Measurements from ENCODE around the gene ZGRF1.
"Not testable (repeated sequence)": the region's sequence is repeated elsewhere in the genome, so short reads cannot be mapped to it uniquely, and the experiment has no call there.

ZGRF1 gene

DNA sequence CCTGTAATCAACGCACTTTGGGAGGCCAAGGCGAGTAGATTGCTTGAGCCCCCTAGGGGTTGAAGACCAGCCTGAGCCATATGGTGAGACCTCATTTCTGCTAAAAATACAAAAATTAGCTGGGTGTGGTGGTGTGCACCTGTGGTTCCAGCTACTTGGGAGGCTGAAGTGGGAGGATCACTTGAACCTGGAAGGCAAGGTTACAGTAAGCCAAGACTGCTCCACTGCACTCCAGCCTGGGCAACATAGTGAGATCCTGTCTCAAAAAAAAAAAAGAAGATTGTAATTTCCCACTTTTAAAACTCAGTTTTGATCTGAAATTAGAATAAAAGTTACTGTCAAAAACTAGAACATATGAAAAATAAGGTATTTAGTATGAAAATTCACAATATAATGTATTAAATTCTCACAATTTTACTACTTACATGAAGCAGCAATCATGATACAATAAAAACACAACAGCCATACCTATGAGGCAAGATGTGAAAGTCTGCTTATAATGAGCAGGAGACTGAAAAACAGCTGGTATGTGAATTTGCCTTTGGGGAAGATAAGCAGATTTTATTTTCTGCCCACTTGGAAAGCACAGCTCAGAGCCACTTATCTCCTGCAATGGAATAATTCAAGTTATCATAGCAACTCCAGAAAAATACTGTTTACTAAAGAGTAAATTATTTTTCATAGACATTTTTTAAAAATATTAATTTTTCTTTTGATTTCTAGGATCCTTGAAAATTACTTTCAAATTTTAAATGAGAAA lies 50.6 kb downstream of the ZGRF1 start:
- Histone ChIP-seq H3K9me3 (ENCODE audit: control insufficient read depth, low read depth, low read length) (no peaks in the 10 kb centered on the region), H3K4me1 (ENCODE audit: control insufficient read depth, low read depth, low read length) (no peaks in the 10 kb centered on the region), H3K9ac (ENCODE audit: low read length) (no peak overlapping the region), H3K4me3 (ENCODE audit: low read length) (no peak overlapping the region), H3K27ac (ENCODE audit: low read length) (no peak overlapping the region), H3K36me3 (ENCODE audit: control insufficient read depth, low read depth, low read length) (peaks cover 35% of the 10 kb centered on the region), H3K27me3 (ENCODE audit: control insufficient read depth, insufficient read depth, low read length) (no peaks in the 10 kb centered on the region)

DNA sequence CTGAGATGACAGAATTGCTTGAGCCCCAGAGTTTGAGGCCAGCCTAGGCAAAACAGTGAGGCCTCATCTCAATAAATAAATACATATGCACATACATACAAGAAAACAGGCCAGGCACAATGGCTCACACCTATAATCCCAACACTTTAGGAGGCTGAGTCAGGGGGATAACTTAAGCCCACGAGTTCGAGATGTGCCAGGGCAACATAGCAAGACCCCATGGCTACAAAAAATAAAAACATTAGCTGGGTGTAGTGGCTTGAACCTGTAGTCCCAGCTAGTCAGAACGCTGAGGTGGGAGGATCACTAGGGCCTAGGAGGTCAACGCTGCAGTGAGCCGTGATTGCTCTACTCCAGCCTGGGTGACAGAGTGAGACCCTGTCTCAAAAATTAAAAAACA lies 69.2 kb downstream of the ZGRF1 start:
- Histone ChIP-seq H3K27ac (ENCODE audit: low read length) (no peak overlapping the region), H3K4me1 (ENCODE audit: control insufficient read depth, low read depth, low read length) (no peaks in the 10 kb centered on the region), H3K27me3 (ENCODE audit: control insufficient read depth, insufficient read depth, low read length) (no peaks in the 10 kb centered on the region), H3K36me3 (ENCODE audit: control insufficient read depth, low read depth, low read length) (no peaks in the 10 kb centered on the region), H3K4me3 (ENCODE audit: low read length) (no peak overlapping the region), H3K9ac (ENCODE audit: low read length) (no peak overlapping the region), H3K9me3 (ENCODE audit: control insufficient read depth, low read depth, low read length) (no peaks in the 10 kb centered on the region)

DNA sequence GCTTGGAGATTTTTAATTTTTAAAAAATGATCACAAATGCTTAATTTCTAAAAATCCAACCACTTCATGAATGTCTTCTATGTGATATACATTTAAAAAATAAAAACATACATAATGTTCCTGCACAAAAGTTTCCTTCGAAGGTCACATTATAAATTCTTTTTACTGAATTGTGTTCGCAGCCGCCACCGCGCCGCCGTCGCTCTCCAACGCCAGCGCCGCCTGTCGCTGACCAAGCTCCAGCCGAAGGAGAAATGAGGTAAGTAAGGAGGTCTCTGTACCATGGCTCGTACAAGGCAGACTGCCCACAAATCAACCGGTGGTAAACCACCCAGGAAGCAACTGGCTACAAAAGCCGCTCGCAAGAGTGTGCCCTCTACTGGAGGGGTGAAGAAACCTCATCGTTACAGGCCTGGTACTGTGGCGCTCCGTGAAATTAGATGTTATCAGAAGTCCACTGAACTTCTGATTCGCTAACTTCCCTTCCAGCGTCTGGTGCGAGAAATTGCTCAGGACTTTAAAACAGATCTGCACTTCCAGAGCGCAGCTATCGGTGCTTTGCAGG lies 71.9 kb downstream of the ZGRF1 start:
- Histone ChIP-seq H3K36me3 (ENCODE audit: control insufficient read depth, low read depth, low read length) (no peaks in the 10 kb centered on the region), H3K9me3 (ENCODE audit: control insufficient read depth, low read depth, low read length) (no peaks in the 10 kb centered on the region), H3K9ac (ENCODE audit: low read length) (no peak overlapping the region), H3K4me3 (ENCODE audit: low read length) (no peak overlapping the region), H3K27me3 (ENCODE audit: control insufficient read depth, insufficient read depth, low read length) (no peaks in the 10 kb centered on the region), H3K4me1 (ENCODE audit: control insufficient read depth, low read depth, low read length) (no peaks in the 10 kb centered on the region), H3K27ac (ENCODE audit: low read length) (no peak overlapping the region)

DNA sequence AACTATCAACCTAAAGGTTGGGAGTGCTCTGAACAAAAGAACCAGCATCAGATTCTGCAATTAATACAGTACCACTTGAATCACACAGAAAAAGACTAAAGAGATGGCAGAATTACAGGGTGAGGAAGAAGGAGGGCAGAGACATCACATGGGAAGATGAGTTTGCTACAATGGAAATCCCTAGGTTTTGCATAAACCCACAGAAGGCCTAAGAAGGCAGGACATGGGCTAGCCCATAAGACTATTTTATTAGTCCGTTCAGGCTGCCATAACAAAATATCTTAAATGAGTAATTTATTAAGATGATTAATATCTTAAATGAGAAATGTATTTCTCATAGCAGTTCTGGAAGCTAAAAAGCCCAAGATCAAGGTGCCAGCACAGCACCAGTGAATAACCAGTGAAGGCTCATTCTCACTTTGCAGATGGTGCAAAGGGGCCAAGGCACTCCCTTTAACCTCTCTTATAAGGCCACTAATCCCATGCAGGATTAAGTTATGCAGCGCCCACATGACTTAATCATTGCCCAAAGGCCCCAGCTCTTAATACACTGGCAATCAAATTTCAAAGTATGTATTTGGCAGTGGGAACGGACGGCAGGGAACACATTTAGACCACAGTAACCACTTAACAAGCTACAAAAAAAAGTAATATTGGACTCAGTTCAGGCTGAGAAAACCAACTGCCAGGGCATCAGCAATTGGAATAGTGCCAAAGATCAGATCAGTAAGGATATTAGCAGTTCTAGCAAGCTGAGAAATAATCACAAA lies 73.1 kb downstream of the ZGRF1 start:
- Histone ChIP-seq H3K36me3 (ENCODE audit: control insufficient read depth, low read depth, low read length) (no peaks in the 10 kb centered on the region), H3K4me3 (ENCODE audit: low read length) (no peak overlapping the region), H3K9ac (ENCODE audit: low read length) (no peak overlapping the region), H3K9me3 (ENCODE audit: control insufficient read depth, low read depth, low read length) (no peaks in the 10 kb centered on the region), H3K27ac (ENCODE audit: low read length) (no peak overlapping the region), H3K27me3 (ENCODE audit: control insufficient read depth, insufficient read depth, low read length) (no peaks in the 10 kb centered on the region), H3K4me1 (ENCODE audit: control insufficient read depth, low read depth, low read length) (no peaks in the 10 kb centered on the region)

DNA sequence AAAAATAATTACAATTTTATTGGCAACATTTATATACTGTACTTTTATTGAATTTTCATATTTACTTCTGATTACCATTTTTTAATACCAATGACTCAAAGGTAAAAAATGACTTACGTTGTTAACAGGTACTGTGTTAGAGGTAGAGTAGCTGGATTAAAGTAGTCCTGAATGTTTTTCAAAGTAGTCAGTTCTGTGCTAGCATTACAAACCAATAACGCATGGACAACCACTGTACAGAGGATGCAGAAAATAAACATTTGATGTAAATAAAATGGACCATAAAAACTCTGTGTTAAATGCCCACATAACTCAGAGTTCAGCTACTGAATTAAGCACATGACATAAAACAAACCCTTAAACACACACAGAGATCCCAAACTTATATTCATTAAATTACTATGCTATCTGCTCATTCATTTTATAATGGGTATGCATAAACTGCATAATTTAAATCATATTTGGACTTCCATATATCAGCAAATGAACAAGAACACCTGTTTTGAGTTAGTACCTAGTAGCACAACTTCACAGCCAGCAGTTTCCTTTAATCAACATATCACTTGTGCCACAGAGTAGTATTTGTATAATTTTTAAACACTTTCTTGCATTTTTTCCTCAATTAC lies 74.3 kb downstream of the ZGRF1 start:
- Histone ChIP-seq H3K4me1 (ENCODE audit: control insufficient read depth, low read depth, low read length) (peaks cover 6% of the 10 kb centered on the region), H3K4me3 (ENCODE audit: low read length) (no peak overlapping the region), H3K27me3 (ENCODE audit: control insufficient read depth, insufficient read depth, low read length) (no peaks in the 10 kb centered on the region), H3K27ac (ENCODE audit: low read length) (no peak overlapping the region), H3K9me3 (ENCODE audit: control insufficient read depth, low read depth, low read length) (no peaks in the 10 kb centered on the region), H3K36me3 (ENCODE audit: control insufficient read depth, low read depth, low read length) (no peaks in the 10 kb centered on the region), H3K9ac (ENCODE audit: low read length) (no peak overlapping the region)

DNA sequence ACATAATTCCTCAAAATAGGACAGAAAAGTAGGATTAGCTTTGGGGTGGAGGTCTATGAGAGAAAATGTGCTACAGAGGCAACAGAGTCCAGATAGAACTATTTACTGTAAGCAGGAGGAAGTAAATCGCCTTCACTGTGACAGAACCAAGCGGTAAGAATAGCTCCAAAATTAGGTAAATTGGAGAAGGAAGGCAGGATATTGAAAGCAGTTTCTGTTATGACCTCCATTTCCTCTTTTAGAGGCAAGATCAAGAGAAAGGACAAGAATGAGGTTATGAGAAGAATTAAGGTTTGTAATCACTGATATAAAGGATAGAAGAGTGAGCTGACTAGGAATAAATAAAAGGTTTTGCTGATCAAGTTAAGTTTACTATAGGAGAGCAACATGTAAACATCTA lies 76.6 kb downstream of the ZGRF1 start:
- H3K27me3 ChIP-seq (ENCODE audit: control insufficient read depth, insufficient read depth, low read length): no peaks in the 10 kb centered on the region
- peaks cover 6% of the 10 kb centered on the region for H3K4me1 ChIP-seq (ENCODE audit: control insufficient read depth, low read depth, low read length)
- H3K36me3 ChIP-seq (ENCODE audit: control insufficient read depth, low read depth, low read length): no peaks in the 10 kb centered on the region
- no peak overlapping the region for H3K4me3 ChIP-seq (ENCODE audit: low read length)
- no peak overlapping the region for H3K9ac ChIP-seq (ENCODE audit: low read length)
- H3K9me3 ChIP-seq (ENCODE audit: control insufficient read depth, low read depth, low read length): no peaks in the 10 kb centered on the region
- no peak overlapping the region for H3K27ac ChIP-seq (ENCODE audit: low read length)

DNA sequence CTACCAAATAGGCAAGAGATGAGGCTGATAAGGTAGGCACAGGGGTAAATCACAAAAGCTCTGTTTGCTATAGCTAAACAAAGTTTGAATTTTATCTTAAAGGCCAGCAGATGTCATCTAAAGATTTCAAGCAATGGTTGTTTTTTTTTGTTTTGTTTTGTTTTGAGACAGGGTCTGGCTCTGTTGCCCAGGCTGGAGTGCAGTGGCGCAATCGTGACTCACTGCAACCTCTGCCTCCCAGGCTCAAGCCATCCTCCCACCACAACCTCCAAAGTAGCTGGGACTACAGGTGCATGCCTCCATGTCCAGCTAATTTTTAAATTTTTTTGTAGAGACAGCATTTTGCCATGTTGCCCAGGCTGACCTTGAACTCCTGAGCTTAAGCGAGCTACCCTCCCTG lies 77.7 kb downstream of the ZGRF1 start:
- no peak overlapping the region for H3K27ac ChIP-seq (ENCODE audit: low read length)
- H3K9me3 ChIP-seq (ENCODE audit: control insufficient read depth, low read depth, low read length): no peaks in the 10 kb centered on the region
- no peak overlapping the region for H3K4me3 ChIP-seq (ENCODE audit: low read length)
- H3K9ac ChIP-seq (ENCODE audit: low read length): no peak overlapping the region
- no peaks in the 10 kb centered on the region for H3K27me3 ChIP-seq (ENCODE audit: control insufficient read depth, insufficient read depth, low read length)
- peaks cover 6% of the 10 kb centered on the region for H3K4me1 ChIP-seq (ENCODE audit: control insufficient read depth, low read depth, low read length)
- H3K36me3 ChIP-seq (ENCODE audit: control insufficient read depth, low read depth, low read length): no peaks in the 10 kb centered on the region

DNA sequence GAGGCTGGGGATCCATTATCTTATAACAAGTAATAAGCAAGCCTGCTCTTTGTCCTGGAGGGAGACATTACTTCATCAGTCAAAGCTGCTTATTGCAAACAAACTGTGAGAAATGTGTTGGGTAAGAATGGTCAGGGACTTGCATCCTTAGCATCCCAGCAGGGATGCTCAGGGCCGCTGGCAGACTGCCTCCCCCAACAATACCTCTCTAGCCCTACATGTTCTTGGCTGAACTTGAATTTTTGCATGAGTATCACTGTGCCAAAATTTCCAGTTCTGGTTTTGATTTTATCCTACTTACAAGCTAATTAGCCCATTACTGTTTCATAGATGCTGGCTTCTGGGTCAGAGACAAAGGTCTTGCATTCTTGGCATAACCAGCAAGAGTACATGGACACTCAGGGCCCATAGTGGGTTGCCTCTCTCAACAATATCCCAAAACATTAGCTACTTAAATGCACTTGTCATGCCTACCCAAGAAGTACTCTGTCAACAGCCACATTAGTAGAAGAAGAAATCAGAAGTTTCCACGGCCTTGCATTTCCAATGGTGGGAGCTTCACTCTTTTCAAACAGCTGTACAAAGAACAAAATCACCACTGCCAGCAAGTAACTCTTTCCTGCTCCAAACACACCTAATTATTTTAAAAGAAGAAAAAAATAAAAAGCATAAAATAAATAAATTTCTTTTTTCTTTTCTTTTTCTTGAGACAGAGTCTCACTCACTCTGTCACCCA lies 78.9 kb downstream of the ZGRF1 start:
- Histone ChIP-seq H3K27ac (ENCODE audit: low read length) (no peak overlapping the region), H3K27me3 (ENCODE audit: control insufficient read depth, insufficient read depth, low read length) (no peaks in the 10 kb centered on the region), H3K9me3 (ENCODE audit: control insufficient read depth, low read depth, low read length) (no peaks in the 10 kb centered on the region), H3K9ac (ENCODE audit: low read length) (no peak overlapping the region), H3K4me1 (ENCODE audit: control insufficient read depth, low read depth, low read length) (peaks cover 6% of the 10 kb centered on the region), H3K36me3 (ENCODE audit: control insufficient read depth, low read depth, low read length) (peaks cover 3% of the 10 kb centered on the region), H3K4me3 (ENCODE audit: low read length) (no peak overlapping the region)

DNA sequence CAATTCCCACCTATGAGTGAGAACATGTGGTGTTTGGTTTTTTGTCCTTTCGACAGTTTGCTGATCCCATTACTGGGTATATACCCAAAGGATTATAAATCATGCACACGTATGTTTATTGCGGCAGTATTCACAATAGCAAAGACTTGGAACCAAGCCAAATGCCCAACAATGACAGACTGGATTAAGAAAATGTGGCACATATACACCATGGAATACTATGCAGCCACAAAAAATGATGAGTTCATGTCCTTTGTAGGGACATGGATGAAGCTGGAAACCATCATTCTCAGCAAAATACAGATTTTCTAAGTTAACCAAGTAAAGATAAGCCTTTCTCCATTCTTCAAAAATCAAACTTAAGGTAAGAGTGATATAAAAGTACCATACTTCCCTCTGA lies 82.4 kb downstream of the ZGRF1 start:
- H3K27me3 ChIP-seq (ENCODE audit: control insufficient read depth, insufficient read depth, low read length); H3K4me3 ChIP-seq (ENCODE audit: low read length); H3K27ac ChIP-seq (ENCODE audit: low read length); H3K4me1 ChIP-seq (ENCODE audit: control insufficient read depth, low read depth, low read length); H3K9ac ChIP-seq (ENCODE audit: low read length); H3K9me3 ChIP-seq (ENCODE audit: control insufficient read depth, low read depth, low read length): not testable (repeated sequence)
- H3K36me3 ChIP-seq (ENCODE audit: control insufficient read depth, low read depth, low read length): peaks cover 10% of the 10 kb centered on the region

DNA sequence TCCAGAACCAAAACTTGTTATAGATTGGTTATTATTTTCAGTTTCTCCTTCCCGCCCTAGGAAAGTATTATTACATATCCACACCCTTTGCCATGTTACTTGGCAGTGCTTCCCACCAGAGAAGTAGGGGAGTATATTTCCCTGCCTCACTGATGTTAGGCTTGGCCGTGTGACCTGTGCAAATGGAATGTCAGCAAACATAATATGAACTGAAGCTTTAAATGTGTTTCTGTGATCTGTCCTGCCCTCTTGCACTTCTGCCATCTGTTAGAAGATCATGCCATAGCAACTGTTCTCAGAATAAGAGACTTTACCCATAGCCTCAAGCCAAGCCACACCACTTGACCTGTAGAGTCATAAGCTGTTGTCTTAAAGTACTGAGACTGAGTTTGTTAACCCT lies 84.0 kb downstream of the ZGRF1 start:
- H3K9me3 ChIP-seq (ENCODE audit: control insufficient read depth, low read depth, low read length): no peaks in the 10 kb centered on the region
- H3K36me3 ChIP-seq (ENCODE audit: control insufficient read depth, low read depth, low read length): peaks cover 12% of the 10 kb centered on the region
- no peaks in the 10 kb centered on the region for H3K27me3 ChIP-seq (ENCODE audit: control insufficient read depth, insufficient read depth, low read length)
- peaks cover 3% of the 10 kb centered on the region for H3K4me1 ChIP-seq (ENCODE audit: control insufficient read depth, low read depth, low read length)
- H3K4me3 ChIP-seq (ENCODE audit: low read length): no peak overlapping the region
- H3K27ac ChIP-seq (ENCODE audit: low read length): no peak overlapping the region
- no peak overlapping the region for H3K9ac ChIP-seq (ENCODE audit: low read length)

DNA sequence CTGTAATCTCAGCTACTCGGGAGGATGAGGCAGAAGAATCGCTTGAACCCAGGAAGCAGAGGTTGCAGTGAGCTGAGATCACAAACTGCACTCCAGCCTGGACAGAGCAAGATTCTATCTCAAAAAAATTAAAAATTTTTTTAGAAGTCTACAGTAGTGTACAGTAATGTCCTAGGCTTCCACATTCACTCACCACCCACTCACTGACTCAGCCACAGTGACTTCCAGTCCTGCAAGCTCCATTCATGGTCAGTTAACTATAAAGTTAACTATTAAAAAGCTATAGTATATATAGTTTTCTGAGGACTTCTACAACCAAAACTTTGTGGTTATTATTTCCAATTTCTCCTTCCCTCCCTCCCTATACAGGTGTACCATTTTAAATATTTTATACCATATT lies 86.0 kb downstream of the ZGRF1 start:
- Histone ChIP-seq H3K27me3 (ENCODE audit: control insufficient read depth, insufficient read depth, low read length) (no peaks in the 10 kb centered on the region), H3K36me3 (ENCODE audit: control insufficient read depth, low read depth, low read length) (peaks cover 12% of the 10 kb centered on the region), H3K27ac (ENCODE audit: low read length) (no peak overlapping the region), H3K4me1 (ENCODE audit: control insufficient read depth, low read depth, low read length) (no peaks in the 10 kb centered on the region), H3K9me3 (ENCODE audit: control insufficient read depth, low read depth, low read length) (no peaks in the 10 kb centered on the region), H3K4me3 (ENCODE audit: low read length) (no peak overlapping the region), H3K9ac (ENCODE audit: low read length) (no peak overlapping the region)

Data from iPS-18a (cell line).